Measurements from ENCODE around the gene TTC28.

DNA sequence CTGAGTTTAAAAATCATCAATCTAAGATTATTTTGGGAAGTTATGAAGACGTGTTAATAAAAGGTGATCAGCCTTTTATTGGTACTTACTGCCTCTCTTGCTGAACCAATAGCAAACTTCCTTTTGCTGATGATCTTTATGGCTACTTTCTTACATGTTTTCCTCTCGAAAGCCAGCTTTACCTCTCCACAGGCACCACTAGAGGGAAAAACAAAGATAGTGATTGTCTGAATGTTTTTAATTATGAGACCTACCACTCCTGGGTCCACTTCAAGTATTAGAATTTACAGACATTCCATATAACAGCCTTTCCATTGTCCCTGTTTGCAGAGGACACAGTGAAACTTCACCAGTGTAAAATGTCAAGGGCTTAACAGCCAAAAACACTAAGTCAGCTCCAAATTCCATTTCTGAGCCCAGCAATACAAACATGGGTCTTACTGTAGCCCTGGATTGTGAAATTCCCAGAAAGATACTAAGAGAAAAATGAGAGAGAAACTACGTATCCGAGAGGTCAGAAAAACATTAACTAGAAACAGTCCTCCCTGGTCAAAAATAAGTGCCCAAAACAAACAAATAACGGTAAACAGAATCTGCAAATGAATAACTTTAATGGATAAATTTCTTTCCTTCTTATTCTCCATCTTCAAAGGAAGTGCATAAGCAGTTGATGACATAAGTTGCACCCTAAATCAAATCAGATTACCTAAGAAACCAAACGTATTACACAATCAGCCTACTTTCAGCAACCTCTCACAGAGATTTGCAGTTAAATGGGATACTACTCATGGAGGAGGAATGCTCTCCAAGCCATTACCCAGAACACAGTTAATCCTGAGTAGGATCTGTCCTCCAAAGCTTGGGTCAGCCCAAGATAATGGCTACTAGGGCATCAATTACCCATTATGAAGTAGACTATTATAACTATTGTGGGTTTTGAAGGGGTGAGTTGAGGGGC is 32.5 kb upstream of the TTC28 start:
- TF ChIP-seq POLR2AphosphoS5 (IDR thresholded peaks at IDR 0.05), result peak; percentile 90
- TF ChIP-seq POLR2A (IDR thresholded peaks at IDR 0.05), result no peak
- TF ChIP-seq, protein P1, sequence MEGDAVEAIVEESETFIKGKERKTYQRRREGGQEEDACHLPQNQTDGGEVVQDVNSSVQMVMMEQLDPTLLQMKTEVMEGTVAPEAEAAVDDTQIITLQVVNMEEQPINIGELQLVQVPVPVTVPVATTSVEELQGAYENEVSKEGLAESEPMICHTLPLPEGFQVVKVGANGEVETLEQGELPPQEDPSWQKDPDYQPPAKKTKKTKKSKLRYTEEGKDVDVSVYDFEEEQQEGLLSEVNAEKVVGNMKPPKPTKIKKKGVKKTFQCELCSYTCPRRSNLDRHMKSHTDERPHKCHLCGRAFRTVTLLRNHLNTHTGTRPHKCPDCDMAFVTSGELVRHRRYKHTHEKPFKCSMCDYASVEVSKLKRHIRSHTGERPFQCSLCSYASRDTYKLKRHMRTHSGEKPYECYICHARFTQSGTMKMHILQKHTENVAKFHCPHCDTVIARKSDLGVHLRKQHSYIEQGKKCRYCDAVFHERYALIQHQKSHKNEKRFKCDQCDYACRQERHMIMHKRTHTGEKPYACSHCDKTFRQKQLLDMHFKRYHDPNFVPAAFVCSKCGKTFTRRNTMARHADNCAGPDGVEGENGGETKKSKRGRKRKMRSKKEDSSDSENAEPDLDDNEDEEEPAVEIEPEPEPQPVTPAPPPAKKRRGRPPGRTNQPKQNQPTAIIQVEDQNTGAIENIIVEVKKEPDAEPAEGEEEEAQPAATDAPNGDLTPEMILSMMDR (IDR thresholded peaks at IDR 0.05), result no peak

Measured in gastroesophageal sphincter (tissue), 3 donors.